WTC11 (cell line): ENCODE measurements around the gene NPAS1. TPM values are rescaled to one million over a fixed set of nuclear protein-coding genes. Genes with fewer than 3 reads are reported as not detected.

Experiments used
- ATAC-seq: fragments of 200-7000 bp; cut with Tn5 transposase; 2 replicates; pipeline ENCODE4 v1.10.0; 2021; ENCODE audit warnings: mild to moderate bottlenecking, moderate library complexity
- CTCF ChIA-PET: fragments of 300-600 bp; sonication (Branson Sonifier 250); formaldehyde crosslinking; loops from one replicate; lab custom pipeline; 2021; ENCODE audit warnings: antibody characterized with exemption; lab: Charles Lee
- POLR2A ChIA-PET: fragments of 350-600 bp; sonication (Branson Sonifier 250); formaldehyde crosslinking; loops from one replicate; lab custom pipeline; 2021; ENCODE audit warnings: antibody characterized with exemption; lab: Charles Lee
- DNase-seq: peaks from one replicate; pipeline ENCODE4 v3.0.0; 2021; ENCODE audit warnings: low spot score
- H3K27ac Mint-ChIP-seq: 2 replicates; pipeline ENCODE4 v1.8.0; 2021; ENCODE audit warnings: mixed read lengths
- H3K27me3 Mint-ChIP-seq: 2 replicates; pipeline ENCODE4 v1.8.0; 2021; ENCODE audit warnings: low read depth, mild to moderate bottlenecking, moderate library complexity, mixed read lengths
- H3K36me3 Mint-ChIP-seq: 2 replicates; pipeline ENCODE4 v1.8.0; 2021; ENCODE audit warnings: mixed read lengths
- H3K4me1 Mint-ChIP-seq: 2 replicates; pipeline ENCODE4 v1.8.0; 2022; ENCODE audit warnings: mixed read lengths
- H3K4me3 Mint-ChIP-seq: 2 replicates; pipeline ENCODE4 v1.8.0; 2021; ENCODE audit warnings: mild to moderate bottlenecking, moderate library complexity, mixed read lengths
- H3K9me3 Mint-ChIP-seq: 2 replicates; pipeline ENCODE4 v1.8.0; 2021; ENCODE audit warnings: mixed read lengths
- ATF1 ChIP-seq: sonication (generic); formaldehyde crosslinking; IDR thresholded peaks from 2 replicates; pipeline ENCODE4 v1.8.1; 2023; ENCODE audit warnings: mild to moderate bottlenecking, moderate library complexity, missing genetic modification reagents
- CBFB ChIP-seq: sonication (generic); formaldehyde crosslinking; IDR thresholded peaks from 2 replicates; pipeline ENCODE4 v1.8.1; 2022; ENCODE audit warnings: mild to moderate bottlenecking, low read depth, missing genetic modification reagents
- CREB1 ChIP-seq: sonication (generic); formaldehyde crosslinking; IDR thresholded peaks from 2 replicates; pipeline ENCODE4 v1.8.0; 2023; ENCODE audit warnings: mild to moderate bottlenecking, missing genetic modification reagents
- CREM ChIP-seq: sonication (generic); formaldehyde crosslinking; IDR thresholded peaks from 2 replicates; pipeline ENCODE4 v1.8.1; 2022; ENCODE audit warnings: mild to moderate bottlenecking, missing genetic modification reagents, moderate library complexity
- E2F5 ChIP-seq: sonication (generic); formaldehyde crosslinking; IDR thresholded peaks from 2 replicates; pipeline ENCODE4 v1.8.1; 2022; ENCODE audit warnings: mild to moderate bottlenecking, moderate library complexity, missing genetic modification reagents
- GRHL2 ChIP-seq: fragments of 250-450 bp; sonication (Bioruptor Pico); IDR thresholded peaks from 2 replicates; pipeline ENCODE4 v1.8.0; 2022; ENCODE audit warnings: mild to moderate bottlenecking, moderate library complexity; ENCODE audit not compliant: insufficient replicate concordance, severe bottlenecking
- JAZF1 ChIP-seq: fragments of 250-450 bp; sonication (Bioruptor Pico); IDR thresholded peaks from 2 replicates; pipeline ENCODE4 v1.9.0; 2021; ENCODE audit warnings: moderate library complexity, mild to moderate bottlenecking, inconsistent platforms
- MYBL2 ChIP-seq: sonication (generic); formaldehyde crosslinking; IDR thresholded peaks from 2 replicates; pipeline ENCODE4 v1.8.1; 2023; ENCODE audit warnings: mild to moderate bottlenecking, moderate library complexity, missing genetic modification reagents
- NFATC4 ChIP-seq: fragments of 250-450 bp; sonication (Bioruptor Pico); IDR thresholded peaks from 2 replicates; pipeline ENCODE4 v1.9.0; 2021; ENCODE audit warnings: mild to moderate bottlenecking
- NFE2L1 ChIP-seq: sonication (generic); formaldehyde crosslinking; IDR thresholded peaks from 2 replicates; pipeline ENCODE4 v1.8.1; 2023; ENCODE audit warnings: missing genetic modification reagents
- NR3C1 ChIP-seq: sonication (generic); formaldehyde crosslinking; conservative IDR thresholded peaks from 2 replicates; pipeline ENCODE4 v1.8.1; 2023; ENCODE audit warnings: low read depth, mild to moderate bottlenecking, missing genetic modification reagents
- OVOL2 ChIP-seq: fragments of 250-450 bp; sonication (Bioruptor Pico); IDR thresholded peaks from 2 replicates; pipeline ENCODE4 v1.9.0; 2021; ENCODE audit warnings: mild to moderate bottlenecking, borderline replicate concordance
- SMAD3 ChIP-seq: sonication (generic); formaldehyde crosslinking; IDR thresholded peaks from 2 replicates; pipeline ENCODE4 v1.8.0; 2022; ENCODE audit warnings: missing genetic modification reagents, mild to moderate bottlenecking, borderline replicate concordance
- USF1 ChIP-seq: sonication (generic); formaldehyde crosslinking; IDR thresholded peaks from 2 replicates; pipeline ENCODE4 v1.8.0; 2022; ENCODE audit warnings: mild to moderate bottlenecking, missing genetic modification reagents
- USF2 ChIP-seq: sonication (generic); formaldehyde crosslinking; IDR thresholded peaks from 2 replicates; pipeline ENCODE4 v1.8.1; 2023; ENCODE audit warnings: mild to moderate bottlenecking, missing genetic modification reagents, moderate library complexity
- ZNF121 ChIP-seq: sonication (generic); formaldehyde crosslinking; IDR thresholded peaks from 2 replicates; pipeline ENCODE4 v1.8.0; 2023; ENCODE audit warnings: missing genetic modification reagents
- ZNF263 ChIP-seq: sonication (generic); formaldehyde crosslinking; IDR thresholded peaks from 2 replicates; pipeline ENCODE4 v1.8.1; 2022; ENCODE audit warnings: low read depth, mild to moderate bottlenecking, moderate library complexity, missing genetic modification reagents
- ZNF532 ChIP-seq: fragments of 250-450 bp; sonication (Bioruptor Pico); IDR thresholded peaks from 2 replicates; pipeline ENCODE4 v1.9.0; 2021; ENCODE audit warnings: mild to moderate bottlenecking, borderline replicate concordance
- total RNA-seq: library from RNA; stranded (reverse); gene quantifications from 3 replicates; pipeline ENCODE4 v1.2.3, GENCODE V29; 2021
- TF ChIP-seq, protein P1 (sequence below): sonication (generic); formaldehyde crosslinking; IDR thresholded peaks from 2 replicates; pipeline ENCODE4 v1.8.1; 2023; ENCODE audit warnings: mild to moderate bottlenecking, missing genetic modification reagents
- TF ChIP-seq, protein P2 (sequence below): sonication (generic); formaldehyde crosslinking; IDR thresholded peaks from 2 replicates; pipeline ENCODE4 v1.8.1; 2022; ENCODE audit warnings: low read depth, missing genetic modification reagents, borderline replicate concordance

Gene NPAS1
- total RNA-seq, 1 experiment from 2014 or later = 6.8 TPM

- Mint-ChIP-seq H3K36me3 (no peaks in the 10 kb centered on the region), H3K27me3 (no peaks in the 10 kb centered on the region), H3K4me3 (no peak overlapping the region), H3K4me1 (peaks cover 46% of the 10 kb centered on the region), H3K9me3 (no peaks in the 10 kb centered on the region), H3K27ac (peak overlapping the region; percentile 92; the same call in 1 of the 2 replicates)
- POLR2A ChIA-PET = no interaction called here
- TF ChIP-seq ZNF121 (CRISPR knock-in tag) (no peak), USF1 (no peak), SMAD3 (CRISPR knock-in tag) (no peak)
- no peak for DNase-seq
- no peak for ATAC-seq
- CTCF ChIA-PET = interaction anchor here (1.1 to 1.8 kb wide), 3 partner anchors 18 to 122 kb away, joined by 3 to 10 read pairs (median 6); no protein-coding TSS in a partner anchor
Observed at GRCh38 chr19:46978171-46978869, 41.3 kb upstream of the NPAS1 start.

DNA sequence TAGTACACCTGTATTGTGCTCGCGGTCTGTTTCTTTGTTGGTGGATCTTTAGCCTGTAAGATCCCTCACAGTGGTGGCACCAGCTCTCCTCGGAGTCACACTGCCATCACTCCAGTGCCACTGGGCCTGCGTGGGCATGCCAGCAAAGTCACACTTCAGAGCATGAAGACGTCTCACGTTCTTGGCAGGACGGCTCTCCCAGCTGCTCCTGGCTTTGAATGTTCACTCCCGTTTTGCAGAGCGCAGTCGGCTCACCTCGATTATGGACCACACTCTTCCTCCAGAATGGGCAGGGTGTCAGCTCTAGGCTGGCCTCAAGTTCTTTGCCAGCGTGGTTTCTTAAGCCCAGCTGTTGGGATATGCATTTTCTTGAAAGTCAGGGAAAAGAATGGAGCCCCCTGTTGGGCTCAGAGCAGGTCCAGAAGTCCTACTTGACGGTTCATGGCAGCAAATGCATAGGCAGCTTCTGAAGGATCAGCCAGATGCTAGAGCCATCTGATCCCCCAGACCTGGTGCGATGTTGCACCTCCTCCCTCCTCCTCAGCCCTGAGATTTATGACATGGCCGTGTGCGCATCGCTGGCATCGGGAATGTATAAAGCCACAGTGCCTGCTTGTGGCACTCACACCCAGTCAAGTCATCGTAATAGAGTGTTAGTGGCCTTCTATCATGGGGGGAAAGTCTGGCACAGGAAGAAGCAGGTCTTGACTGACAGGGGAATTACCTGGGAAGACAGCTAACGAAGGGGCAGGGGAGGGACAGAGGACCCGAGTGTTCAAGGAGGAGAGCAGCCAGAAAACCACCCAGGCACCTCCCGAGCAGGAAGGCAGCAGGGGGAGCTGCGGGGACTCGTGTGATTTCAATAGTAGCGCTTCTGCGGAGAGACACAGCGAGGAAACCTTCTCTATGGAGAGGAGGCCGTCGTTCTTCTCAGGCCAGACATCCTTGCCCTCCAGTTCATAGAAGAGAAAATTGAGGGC is 40.2 kb upstream of the NPAS1 start:
- no peaks in the 10 kb centered on the region for H3K9me3 Mint-ChIP-seq
- no peak for TF ChIP-seq E2F5
- TF ChIP-seq, protein P1, sequence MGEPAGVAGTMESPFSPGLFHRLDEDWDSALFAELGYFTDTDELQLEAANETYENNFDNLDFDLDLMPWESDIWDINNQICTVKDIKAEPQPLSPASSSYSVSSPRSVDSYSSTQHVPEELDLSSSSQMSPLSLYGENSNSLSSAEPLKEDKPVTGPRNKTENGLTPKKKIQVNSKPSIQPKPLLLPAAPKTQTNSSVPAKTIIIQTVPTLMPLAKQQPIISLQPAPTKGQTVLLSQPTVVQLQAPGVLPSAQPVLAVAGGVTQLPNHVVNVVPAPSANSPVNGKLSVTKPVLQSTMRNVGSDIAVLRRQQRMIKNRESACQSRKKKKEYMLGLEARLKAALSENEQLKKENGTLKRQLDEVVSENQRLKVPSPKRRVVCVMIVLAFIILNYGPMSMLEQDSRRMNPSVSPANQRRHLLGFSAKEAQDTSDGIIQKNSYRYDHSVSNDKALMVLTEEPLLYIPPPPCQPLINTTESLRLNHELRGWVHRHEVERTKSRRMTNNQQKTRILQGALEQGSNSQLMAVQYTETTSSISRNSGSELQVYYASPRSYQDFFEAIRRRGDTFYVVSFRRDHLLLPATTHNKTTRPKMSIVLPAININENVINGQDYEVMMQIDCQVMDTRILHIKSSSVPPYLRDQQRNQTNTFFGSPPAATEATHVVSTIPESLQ = no peak
- TF ChIP-seq GRHL2 (CRISPR knock-in tag) = no peak
- TF ChIP-seq NFE2L1 (CRISPR knock-in tag) = no peak
- no peak for TF ChIP-seq CREB1
- no peak for TF ChIP-seq USF2 (CRISPR knock-in tag)
- no peak for TF ChIP-seq OVOL2
- no peak for TF ChIP-seq JAZF1
- TF ChIP-seq ATF1 (CRISPR knock-in tag) = no peak
- TF ChIP-seq MYBL2 (CRISPR knock-in tag) = no peak
- TF ChIP-seq NR3C1 (CRISPR knock-in tag) = no peak
- TF ChIP-seq CREM = no peak
- no peak for TF ChIP-seq NFATC4 (CRISPR knock-in tag)
- ChIA-PET POLR2A (no interaction called here), CTCF (interaction anchor here (0.9 to 1.8 kb wide), 9 partner anchors 12 to 123 kb away, joined by 3 to 10 read pairs (median 4); no protein-coding TSS in a partner anchor)
- no peaks in the 10 kb centered on the region for H3K27me3 Mint-ChIP-seq
- no peak overlapping the region for H3K4me3 Mint-ChIP-seq
- H3K27ac Mint-ChIP-seq = peak overlapping the region; percentile 44
- no peaks in the 10 kb centered on the region for H3K36me3 Mint-ChIP-seq
- peaks cover 45% of the 10 kb centered on the region for H3K4me1 Mint-ChIP-seq
- ATAC-seq = peak; percentile 25; the same call in 1 of the 2 replicates
- peak; percentile 42 for DNase-seq

GRCh38 chr19:46980761-46981160 is 38.9 kb upstream of the NPAS1 start:
- ChIA-PET CTCF (interaction anchor here (0.5 to 1.5 kb wide), 4 partner anchors 10 to 213 kb away, joined by 3 to 7 read pairs (median 4); no protein-coding TSS in a partner anchor), POLR2A (no interaction called here)
- no peaks in the 10 kb centered on the region for H3K36me3 Mint-ChIP-seq
- no peak for ATAC-seq
- H3K27ac Mint-ChIP-seq = no peak overlapping the region
- H3K9me3 Mint-ChIP-seq = no peaks in the 10 kb centered on the region
- no peaks in the 10 kb centered on the region for H3K27me3 Mint-ChIP-seq
- H3K4me1 Mint-ChIP-seq = peaks cover 38% of the 10 kb centered on the region
- DNase-seq = no peak
- H3K4me3 Mint-ChIP-seq = no peak overlapping the region
- TF ChIP-seq CBFB (CRISPR knock-in tag) = no peak
- TF ChIP-seq, protein P2, sequence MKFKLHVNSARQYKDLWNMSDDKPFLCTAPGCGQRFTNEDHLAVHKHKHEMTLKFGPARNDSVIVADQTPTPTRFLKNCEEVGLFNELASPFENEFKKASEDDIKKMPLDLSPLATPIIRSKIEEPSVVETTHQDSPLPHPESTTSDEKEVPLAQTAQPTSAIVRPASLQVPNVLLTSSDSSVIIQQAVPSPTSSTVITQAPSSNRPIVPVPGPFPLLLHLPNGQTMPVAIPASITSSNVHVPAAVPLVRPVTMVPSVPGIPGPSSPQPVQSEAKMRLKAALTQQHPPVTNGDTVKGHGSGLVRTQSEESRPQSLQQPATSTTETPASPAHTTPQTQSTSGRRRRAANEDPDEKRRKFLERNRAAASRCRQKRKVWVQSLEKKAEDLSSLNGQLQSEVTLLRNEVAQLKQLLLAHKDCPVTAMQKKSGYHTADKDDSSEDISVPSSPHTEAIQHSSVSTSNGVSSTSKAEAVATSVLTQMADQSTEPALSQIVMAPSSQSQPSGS (CRISPR knock-in tag) = no peak
- no peak for TF ChIP-seq ZNF532 (CRISPR knock-in tag)
- no peak for TF ChIP-seq MYBL2 (CRISPR knock-in tag)
- no peak for TF ChIP-seq ZNF263 (CRISPR knock-in tag)
